Gastroesophageal sphincter (tissue), 3 donors: Measurements from ENCODE around the gene EFNA2.

ENCODE experiments used
- POLR2A ChIP-seq, 2 donors: fragments of 450-650 bp; IDR thresholded peaks; one replicate each; pipeline ENCODE4 v1.6.1; 2017; ENCODE audit warnings: antibody characterized with exemption in 2 of 2, mild to moderate bottlenecking in 2 of 2, moderate library complexity in 1 of 2
- POLR2AphosphoS5 ChIP-seq: sonication (generic); formaldehyde crosslinking; IDR thresholded peaks from one replicate; pipeline ENCODE4 v1.6.1; 2017; ENCODE audit warnings: antibody characterized with exemption
- TF ChIP-seq, protein P1 (sequence below), 4 experiments: fragments of 200-600 bp in 2 of 4; fragments of 450-650 bp in 2 of 4; sonication (generic) in 1 of 4; IDR thresholded peaks; one replicate each; pipeline ENCODE4 v1.5.1; 2017 to 2019; ENCODE audit warnings: antibody characterized with exemption in 4 of 4, mild to moderate bottlenecking in 2 of 4, moderate library complexity in 2 of 4

DNA sequence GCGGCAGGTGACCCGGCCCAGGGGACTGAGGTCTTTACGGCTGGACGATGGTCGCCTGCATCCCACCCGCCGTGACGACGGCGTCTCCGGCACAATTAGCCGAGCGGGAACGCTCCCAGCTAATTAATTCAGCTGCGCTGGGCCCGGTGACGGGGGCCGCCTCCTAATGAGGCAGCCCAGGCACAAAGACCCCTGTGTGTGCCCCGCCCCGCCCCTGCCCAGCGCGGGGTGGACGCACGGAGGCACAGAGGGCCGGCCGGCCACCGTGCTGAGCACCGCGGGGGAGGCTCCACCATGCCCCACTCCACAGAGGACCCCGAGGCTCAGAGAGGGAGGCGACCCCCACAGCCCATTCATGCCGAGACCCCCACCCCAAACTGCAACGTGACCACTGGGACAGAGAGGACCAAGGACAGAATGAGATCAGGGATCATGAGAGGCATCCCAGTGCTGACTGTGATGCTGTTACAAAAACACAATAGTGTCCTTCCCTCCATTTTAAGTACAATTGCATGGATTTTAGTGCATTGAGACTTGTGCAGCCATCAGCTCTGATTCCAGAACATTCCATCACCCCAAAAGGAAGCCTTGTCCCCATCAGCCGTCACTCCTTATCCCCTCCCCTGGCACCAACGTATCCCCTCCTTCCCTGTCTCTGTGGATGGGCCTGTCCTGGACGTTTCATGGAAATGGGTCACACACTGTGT lies 17.0 kb downstream of the EFNA2 start:
- TF ChIP-seq, protein P1, sequence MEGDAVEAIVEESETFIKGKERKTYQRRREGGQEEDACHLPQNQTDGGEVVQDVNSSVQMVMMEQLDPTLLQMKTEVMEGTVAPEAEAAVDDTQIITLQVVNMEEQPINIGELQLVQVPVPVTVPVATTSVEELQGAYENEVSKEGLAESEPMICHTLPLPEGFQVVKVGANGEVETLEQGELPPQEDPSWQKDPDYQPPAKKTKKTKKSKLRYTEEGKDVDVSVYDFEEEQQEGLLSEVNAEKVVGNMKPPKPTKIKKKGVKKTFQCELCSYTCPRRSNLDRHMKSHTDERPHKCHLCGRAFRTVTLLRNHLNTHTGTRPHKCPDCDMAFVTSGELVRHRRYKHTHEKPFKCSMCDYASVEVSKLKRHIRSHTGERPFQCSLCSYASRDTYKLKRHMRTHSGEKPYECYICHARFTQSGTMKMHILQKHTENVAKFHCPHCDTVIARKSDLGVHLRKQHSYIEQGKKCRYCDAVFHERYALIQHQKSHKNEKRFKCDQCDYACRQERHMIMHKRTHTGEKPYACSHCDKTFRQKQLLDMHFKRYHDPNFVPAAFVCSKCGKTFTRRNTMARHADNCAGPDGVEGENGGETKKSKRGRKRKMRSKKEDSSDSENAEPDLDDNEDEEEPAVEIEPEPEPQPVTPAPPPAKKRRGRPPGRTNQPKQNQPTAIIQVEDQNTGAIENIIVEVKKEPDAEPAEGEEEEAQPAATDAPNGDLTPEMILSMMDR (IDR thresholded peaks at IDR 0.05), result no peak
- no peak for TF ChIP-seq POLR2A (IDR thresholded peaks at IDR 0.05)
- no peak for TF ChIP-seq POLR2AphosphoS5
